Smooth muscle cell of the pulmonary artery (primary cell): ENCODE data around the gene PPP1R14D. TPM values are rescaled to one million over a fixed set of nuclear protein-coding genes. Genes with fewer than 3 reads are reported as not detected.

Experiments
- total RNA-seq: library from RNA; depleted of rRNA; stranded (reverse); fragments of >200 nt; gene quantifications from 2 replicates; pipeline ENCODE4 v1.2.3, GENCODE V29; 2014

Gene PPP1R14D, protein sequence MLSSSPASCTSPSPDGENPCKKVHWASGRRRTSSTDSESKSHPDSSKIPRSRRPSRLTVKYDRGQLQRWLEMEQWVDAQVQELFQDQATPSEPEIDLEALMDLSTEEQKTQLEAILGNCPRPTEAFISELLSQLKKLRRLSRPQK
- not detected in 2 replicates for total RNA-seq

DNA sequence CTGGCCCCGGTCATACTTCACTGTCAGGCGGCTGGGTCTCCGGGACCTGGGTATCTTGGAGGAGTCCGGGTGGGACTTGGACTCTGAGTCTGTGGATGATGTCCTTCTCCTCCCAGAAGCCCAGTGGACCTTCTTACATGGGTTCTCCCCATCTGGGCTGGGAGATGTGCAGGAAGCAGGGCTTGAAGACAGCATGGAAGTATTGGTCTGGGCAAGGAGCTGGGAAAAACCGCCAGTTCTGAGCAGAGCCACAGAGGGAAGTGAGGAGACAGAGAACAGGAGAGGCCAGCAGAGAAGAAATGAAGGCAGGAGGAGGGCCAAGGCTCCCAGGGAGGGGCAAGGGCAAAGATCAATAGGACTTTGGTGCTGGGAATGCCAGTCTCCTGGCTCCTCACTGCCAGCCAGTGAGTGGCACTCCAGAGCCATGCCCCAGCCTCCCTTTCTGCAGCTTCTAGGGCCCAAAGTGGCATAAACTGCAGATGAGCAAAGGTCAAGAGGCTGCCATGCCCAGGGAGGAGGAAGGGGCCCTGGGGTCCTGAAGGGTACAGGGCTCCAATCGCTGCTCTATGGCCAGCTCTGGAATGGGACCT, at the start of gene PPP1R14D:
Gene PPP1R14D (minus strand): TSS at position 262 of the 590 bp plus-strand sequence. CDS start 67 bp downstream, at position 195.

DNA sequence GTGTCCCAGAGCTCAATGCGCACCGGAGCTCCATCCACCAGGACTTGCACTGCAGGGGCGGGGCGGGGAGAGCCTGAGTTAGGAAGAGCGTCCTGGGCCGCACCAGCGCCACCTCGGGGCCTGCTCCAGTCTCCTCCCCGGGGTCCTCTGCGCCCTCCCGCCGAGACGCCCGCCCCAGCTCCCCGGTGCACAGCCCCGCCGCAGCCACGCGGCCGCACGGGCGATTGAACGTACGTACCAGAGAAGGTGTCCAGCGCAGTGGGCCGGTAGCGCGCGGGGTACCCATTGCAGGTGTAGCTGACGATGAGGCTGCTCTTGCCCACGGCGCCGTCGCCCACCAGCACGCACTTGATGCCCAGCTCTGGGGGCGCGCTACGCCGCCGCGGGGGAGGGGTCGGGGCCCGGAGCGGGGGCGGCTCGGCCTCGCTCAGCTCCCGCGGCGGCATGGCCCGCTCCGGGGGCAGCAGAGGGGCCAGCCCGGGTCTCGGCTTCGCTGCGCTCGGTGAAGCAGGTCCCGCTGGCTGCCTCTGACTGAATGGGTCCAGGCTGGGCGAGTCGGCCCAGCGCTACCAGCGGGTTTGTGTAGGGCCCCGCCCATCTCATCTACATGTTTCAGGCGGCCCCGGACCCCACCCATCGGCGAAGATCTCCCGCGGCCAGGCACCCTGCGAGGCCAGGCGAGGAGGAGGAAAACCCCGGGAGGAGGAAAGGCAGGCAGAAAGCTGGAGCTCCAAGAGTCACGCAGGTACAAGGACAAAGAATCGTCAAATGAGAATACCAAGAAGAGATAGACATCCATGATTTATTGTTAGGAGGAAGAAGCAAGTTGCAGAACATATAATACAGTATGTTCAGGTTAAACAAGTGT, 45.4 kb upstream of the PPP1R14D start, which contains the start of gene RHOV:
Gene RHOV (minus strand): TSS at position 541 of the 868 bp plus-strand sequence. CDS start 95 bp downstream, at position 446.

DNA sequence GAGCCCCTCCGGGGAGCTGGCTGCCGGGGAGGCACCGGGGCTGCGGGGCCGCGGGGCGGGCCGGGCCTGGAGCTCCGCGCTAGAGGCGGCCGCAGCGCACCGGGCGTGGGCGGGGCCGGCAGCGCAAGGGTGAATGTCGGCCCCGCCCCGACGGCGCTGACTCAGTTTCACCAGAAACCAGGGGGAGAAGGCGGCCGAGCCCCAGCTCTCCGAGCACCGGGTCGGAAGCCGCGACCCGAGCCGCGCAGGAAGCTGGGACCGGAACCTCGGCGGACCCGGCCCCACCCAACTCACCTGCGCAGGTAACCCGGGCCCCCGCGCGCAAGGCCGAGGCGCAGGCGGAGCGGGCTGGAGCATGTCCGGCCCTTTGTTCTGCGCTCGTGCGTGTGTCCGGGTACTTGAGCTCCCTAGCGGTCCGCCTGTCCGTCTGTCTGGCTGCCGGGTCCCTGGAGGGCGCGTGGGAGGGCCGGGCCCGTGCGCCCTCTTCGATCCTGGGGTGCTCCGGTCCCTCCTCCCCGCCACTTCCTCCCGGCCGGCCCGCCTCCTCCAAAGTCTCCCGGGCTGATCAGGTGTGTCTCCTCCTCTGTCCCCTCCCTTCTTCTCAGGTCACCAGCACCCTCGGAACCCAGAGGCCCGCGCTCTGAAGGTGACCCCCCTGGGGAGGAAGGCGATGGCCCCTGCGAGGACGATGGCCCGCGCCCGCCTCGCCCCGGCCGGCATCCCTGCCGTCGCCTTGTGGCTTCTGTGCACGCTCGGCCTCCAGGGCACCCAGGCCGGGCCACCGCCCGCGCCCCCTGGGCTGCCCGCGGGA, 15.6 kb upstream of the PPP1R14D start, which contains the start of gene SPINT1:
Gene SPINT1 (plus strand): TSS at position 164 of the 811 bp plus-strand sequence. CDS start 507 bp downstream, at position 671.

DNA sequence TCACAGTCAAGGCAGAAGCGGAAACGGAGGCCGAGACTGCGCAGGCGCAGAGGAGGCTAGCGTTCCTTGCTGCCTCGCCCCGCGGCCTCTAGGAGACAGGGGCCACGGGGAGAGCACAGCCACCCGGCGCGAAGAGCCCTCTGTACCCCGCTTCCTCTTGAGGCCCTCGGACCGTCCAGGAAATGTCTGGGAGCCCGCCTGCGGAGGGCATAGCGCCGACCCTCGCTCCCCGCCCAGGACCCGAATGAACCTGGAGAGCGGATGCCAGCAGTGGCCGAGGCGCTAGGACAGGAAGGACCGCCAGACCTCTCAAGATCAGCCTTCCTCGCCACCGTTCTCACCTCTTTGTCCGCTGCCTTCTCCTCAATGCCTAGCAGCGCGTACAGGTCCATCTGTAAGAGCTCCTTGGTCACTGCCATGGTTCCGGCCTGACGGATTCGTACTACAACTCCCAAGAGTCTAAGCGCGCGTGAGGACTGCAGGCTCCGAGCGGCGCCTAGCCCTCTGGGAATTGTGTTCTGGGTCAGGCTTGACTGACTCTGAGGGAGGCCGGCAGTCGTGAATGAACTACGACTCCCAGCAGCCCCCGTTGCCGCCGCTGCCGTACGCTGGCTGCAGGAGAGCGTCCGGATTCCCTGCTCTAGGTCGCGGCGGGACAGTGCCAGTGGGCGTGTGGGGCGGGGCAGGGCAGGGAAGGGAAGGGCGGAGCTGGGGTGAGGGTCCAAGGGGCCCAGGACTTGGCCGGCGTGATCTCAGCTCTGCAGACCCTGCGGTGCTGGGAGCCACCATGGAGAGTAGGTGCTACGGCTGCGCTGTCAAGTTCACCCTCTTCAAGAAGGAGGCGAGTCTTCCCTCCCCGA, 21.2 kb downstream of the PPP1R14D start, which contains the start of the genes DNAJC17 and ZFYVE19:
Gene DNAJC17 (minus strand): TSS at position 446 of the 860 bp plus-strand sequence. CDS start 27 bp downstream, at position 419.
Gene ZFYVE19 (plus strand): TSS at position 62 of the 860 bp plus-strand sequence. CDS start 501 bp downstream, at position 563.

DNA sequence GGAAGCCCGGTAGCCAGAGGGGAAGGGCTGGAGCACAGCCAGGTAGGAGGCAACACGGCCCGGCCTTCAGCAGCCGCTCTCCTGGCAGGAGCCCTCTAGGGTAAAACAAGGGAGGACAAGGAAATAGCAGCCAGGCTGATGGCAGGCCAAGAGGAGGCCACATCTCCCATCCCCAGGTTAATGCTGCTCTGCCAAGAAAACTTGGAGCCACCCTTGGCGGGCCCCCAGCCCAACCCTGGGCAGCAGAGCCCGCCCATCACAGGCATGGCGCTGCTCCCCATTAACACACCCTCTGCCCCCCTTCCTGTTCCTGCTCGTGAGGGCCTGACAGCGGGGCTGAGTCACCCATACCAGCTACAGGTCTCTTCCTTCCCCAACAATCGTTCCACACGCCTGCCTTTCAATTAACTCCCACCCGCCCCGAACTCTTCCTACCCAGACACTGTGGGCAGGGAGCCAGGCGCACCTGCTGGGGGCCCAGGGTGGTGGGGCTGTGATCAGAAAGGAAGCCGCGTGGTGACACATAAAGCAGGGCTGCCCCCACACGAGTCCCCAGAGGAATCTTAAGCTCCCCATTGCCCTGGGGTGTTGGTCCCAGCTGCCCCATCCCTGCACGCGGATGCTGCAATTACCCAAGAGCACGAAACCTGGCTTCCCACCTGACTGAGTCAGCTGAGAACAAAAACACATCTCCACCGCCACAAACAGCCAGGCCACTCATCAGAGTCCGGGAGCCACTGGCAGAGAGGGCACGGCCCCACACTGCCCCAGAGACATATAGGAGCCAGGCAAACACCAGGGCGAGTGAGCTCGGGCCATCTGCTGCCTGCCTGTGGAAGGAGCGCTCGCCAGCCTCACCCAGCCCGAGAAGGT, 59.0 kb downstream of the PPP1R14D start, which contains the start of gene C15orf62:
Gene C15orf62 (plus strand): TSS at position 707 of the 873 bp plus-strand sequence. CDS start 516 bp downstream, outside the sequence.

Other genes with a start within 250 kb of the PPP1R14D start
- 2.0 and 5.7 TPM in 2 replicates for gene KNL1, start 234.5 kb downstream of the PPP1R14D start, total RNA-seq
- gene RAD51, start 133.5 kb downstream of the PPP1R14D start, total RNA-seq, result 1.4 and 1.8 TPM in 2 replicates
- gene RMDN3, start 73.5 kb downstream of the PPP1R14D start, total RNA-seq, result 21.3 and 24.7 TPM in 2 replicates
- gene GCHFR, start 64.6 kb downstream of the PPP1R14D start, total RNA-seq, result 0.85 and 1.5 TPM in 2 replicates
- gene C15orf62, start 58.7 kb downstream of the PPP1R14D start, total RNA-seq, result 0.07 TPM in 1 of 2 replicates, not detected in the other
- 17.8 and 18.7 TPM in 2 replicates for gene ZFYVE19, start 21.6 kb downstream of the PPP1R14D start, total RNA-seq
- 12.1 and 12.6 TPM in 2 replicates for gene DNAJC17, start 21.2 kb downstream of the PPP1R14D start, total RNA-seq
- 0.33 and 0.36 TPM in 2 replicates for gene SPINT1, start 15.3 kb upstream of the PPP1R14D start, total RNA-seq
- 0.07 TPM in 1 of 2 replicates, not detected in the other for gene RHOV, start 45.5 kb upstream of the PPP1R14D start, total RNA-seq
- 41.6 and 49.0 TPM in 2 replicates for gene VPS18, start 65.7 kb upstream of the PPP1R14D start, total RNA-seq
- 0.07 and 0.10 TPM in 2 replicates for gene DLL4, start 100.6 kb upstream of the PPP1R14D start, total RNA-seq
- 6.4 and 19.6 TPM in 2 replicates for gene CHAC1, start 124.8 kb upstream of the PPP1R14D start, total RNA-seq